Panc1 (cell line): ENCODE data around the gene RSRC2. TPM values are rescaled to one million over a fixed set of nuclear protein-coding genes. Genes with fewer than 3 reads are reported as not detected.
"Not testable (repeated sequence)": the region's sequence is repeated elsewhere in the genome, so short reads cannot be mapped to it uniquely, and the experiment has no call there.

Experiments used
- ATAC-seq: fragments of 200-7000 bp; cut with Tn5 transposase; 2 replicates; pipeline ENCODE4 v1.9.1; 2020; ENCODE audit warnings: mild to moderate bottlenecking, moderate library complexity
- Bru-seq: library from RNA; stranded (reverse); fragments of 400-500 nt; gene quantifications from one replicate; lab custom pipeline; 2021; lab: Mats Ljungman, UMichigan
- BruChase-seq, 2 experiments: library from RNA; stranded (reverse); fragments of 400-500 nt; gene quantifications; one replicate each; lab custom pipeline; 2021; lab: Mats Ljungman, UMichigan
- BruUV-seq: library from RNA; stranded (reverse); fragments of 400-500 nt; replicated peaks from 2 replicates; lab custom pipeline; 2021; lab: Mats Ljungman, UMichigan
- CTCF ChIA-PET: fragments of 300-600 bp; sonication (Branson Sonifier 250); formaldehyde crosslinking; loops from one replicate; lab custom pipeline; 2022; ENCODE audit warnings: antibody characterized with exemption; lab: Charles Lee
- POLR2A ChIA-PET: fragments of 300-600 bp; sonication (Branson Sonifier 250); formaldehyde crosslinking; loops from one replicate; lab custom pipeline; 2022; ENCODE audit warnings: antibody characterized with exemption; lab: Charles Lee
- DNase-seq: peaks from one replicate; pipeline ENCODE4 v3.0.0-alpha.2; 2010; ENCODE audit warnings: low read depth, low spot score
- H3K27ac ChIP-seq: 2 replicates; pipeline ENCODE4 v1.5.1; 2011; ENCODE audit warnings: mild to moderate bottlenecking, low read length, inconsistent platforms
- H3K27me3 ChIP-seq: fragments of 200-500 bp; sonication (Bioruptor generic); 2 replicates; pipeline ENCODE4 v1.6.0; 2014; ENCODE audit warnings: low read length, inconsistent platforms; ENCODE audit not compliant: control insufficient read depth, insufficient read depth
- H3K36me3 ChIP-seq: fragments of 200-500 bp; sonication (Bioruptor generic); 2 replicates; pipeline ENCODE4 v1.5.1; 2014; ENCODE audit warnings: inconsistent platforms, mild to moderate bottlenecking, low read length, moderate library complexity; ENCODE audit not compliant: control insufficient read depth, insufficient read depth
- H3K4me1 ChIP-seq: 2 replicates; pipeline ENCODE4 v1.5.1; 2011; ENCODE audit warnings: inconsistent platforms, mild to moderate bottlenecking, low read length, moderate library complexity; ENCODE audit not compliant: control insufficient read depth, insufficient read depth
- H3K4me3 ChIP-seq, 2 experiments: 2 replicates each; pipeline ENCODE4 v1.5.1; 2011 to 2012; ENCODE audit warnings: low read depth in 2 of 2, low read length in 2 of 2, mild to moderate bottlenecking in 2 of 2, inconsistent platforms in 1 of 2, moderate library complexity in 1 of 2
- H3K9me3 ChIP-seq: fragments of 200-500 bp; sonication (Bioruptor generic); 2 replicates; pipeline ENCODE4 v1.5.1; 2014; ENCODE audit warnings: low read depth, mild to moderate bottlenecking, inconsistent platforms, low read length, moderate library complexity; ENCODE audit not compliant: control insufficient read depth, insufficient read depth
- CTCF ChIP-seq: fragments of 450-650 bp; IDR thresholded peaks from 2 replicates; pipeline ENCODE4 v1.5.1; 2017; ENCODE audit warnings: mild to moderate bottlenecking
- POLR2AphosphoS5 ChIP-seq: IDR thresholded peaks from 2 replicates; pipeline ENCODE4 v1.6.1; 2012; ENCODE audit warnings: mild to moderate bottlenecking, low read depth, low read length, moderate library complexity
- REST ChIP-seq, 2 experiments: IDR thresholded peaks; 2 replicates each; pipeline ENCODE4 v1.6.1; 2011 to 2012; ENCODE audit warnings: low read depth in 2 of 2, control low read depth in 1 of 2, low read length in 1 of 2, mild to moderate bottlenecking in 1 of 2, moderate library complexity in 1 of 2; ENCODE audit not compliant: insufficient read depth in 1 of 2
- SIN3A ChIP-seq: IDR thresholded peaks from 2 replicates; pipeline ENCODE4 v1.6.1; 2012; ENCODE audit warnings: low read depth, mild to moderate bottlenecking, low read length, moderate library complexity, borderline replicate concordance; ENCODE audit not compliant: insufficient read depth
- TCF7L2 ChIP-seq: IDR thresholded peaks from 2 replicates; pipeline ENCODE4 v1.6.1; 2011; ENCODE audit warnings: mild to moderate bottlenecking, low read depth, low read length, inconsistent platforms
- in situ Hi-C: cut with HindIII; loops from 2 replicates; pipeline ENCODE4 v1.10.0; 2016; ENCODE audit warnings: low sequenced_read_pairs, low pct_unique_long_range_greater_than_20kb
- intact Hi-C: fragments of 100-400 bp; cut with micrococcal nuclease; formaldehyde crosslinking; loops from one replicate; pipeline ENCODE4 v1.10.0; 2022; ENCODE audit not compliant: unreplicated experiment
- long read RNA-seq: library from polyadenylated mRNA; unstranded; transcript quantifications from one replicate; pipeline ENCODE4 v2.0.0, GENCODE V29; 2021; ENCODE audit not compliant: unreplicated experiment
- polyA plus RNA-seq: library from polyadenylated mRNA; unstranded; fragments of >200 nt; gene quantifications from one replicate; pipeline ENCODE4 v1.2.1, GENCODE V29; 2012; ENCODE audit warnings: missing spikeins; ENCODE audit not compliant: insufficient read length
- total RNA-seq: library from RNA; stranded (reverse); gene quantifications from one replicate; pipeline ENCODE4 v1.2.1, GENCODE V29; 2021; ENCODE audit not compliant: unreplicated experiment

Gene RSRC2
- total RNA-seq (57.8 TPM), Bru-seq, nascent RNA (percentile 99 among the genes with signal in this experiment), BruChase-seq, experiment 1, labeled RNA remaining after a 2-hour chase (percentile 95 among the genes with signal in this experiment), BruChase-seq, experiment 2, labeled RNA remaining after a 6-hour chase (percentile 88 among the genes with signal in this experiment)
- polyA plus RNA-seq: 53.5 TPM
- long read RNA-seq, transcript RSRC2-201 (10 exons, 3,520 nt): major isoform, 31 of 142 reads
- long read RNA-seq, partial matches to known transcripts: 24 of 142 reads
- long read RNA-seq, other reads (novel, unspliced or antisense): 79 of 142 reads

GRCh38 chr12:122526683-122527477 is at the start of gene RSRC2, which contains the start of gene KNTC1:
RSRC2 (minus strand) TSS chr12:122526936; CDS start chr12:122526853, 83 bp downstream.
KNTC1 (plus strand) TSS chr12:122527249; CDS start chr12:122530064, 2,815 bp downstream.
- Histone ChIP-seq H3K36me3 (peaks cover 33% of the 10 kb centered on the region), H3K27ac (peak within 1 kb of the TSS; percentile 100), H3K4me3 (peak within 1 kb of the TSS; percentile 93 to 100), H3K4me1 (peaks cover 19% of the 10 kb centered on the region), H3K9me3 (no peaks in the 10 kb centered on the region), H3K27me3 (no peaks in the 10 kb centered on the region)
- TF ChIP-seq POLR2AphosphoS5: peak; percentile 99
- TF ChIP-seq TCF7L2: 0 out of 2 replicates have a peak, but pooled peaks have one; percentile 24
- TF ChIP-seq CTCF: no peak
- TF ChIP-seq SIN3A: peak; percentile 97
- peak in 1 of 2 experiments; percentile 50; a peak in 1 of 4 replicates for TF ChIP-seq REST (IDR thresholded peaks at IDR 0.05; ENCODE audit: insufficient read depth in 1 of 2, low read depth in 2 of 2, low read length in 1 of 2)
- in situ Hi-C loops (no loop called here), intact Hi-C loops (no loop called here)
- peak; percentile 96 for DNase-seq
- POLR2A ChIA-PET: interaction anchor here (0.6 to 1.1 kb wide), 4 partner anchors 25 to 149 kb away, joined by 4 to 12 read pairs (median 6); no protein-coding TSS in a partner anchor
- no TSS peak for BruUV-seq
- peak; percentile 94 for ATAC-seq
- CTCF ChIA-PET: interaction anchor here (0.6 kb wide), 2 partner anchors 190 to 294 kb away, joined by 3 read pairs; no protein-coding TSS in a partner anchor

- CTCF ChIA-PET: no interaction called here
- ATAC-seq (no peak), DNase-seq (no peak)
- in situ Hi-C loops: no loop called here
- no TSS peak for BruUV-seq
- H3K27ac ChIP-seq: no peak overlapping the region
- H3K4me3 ChIP-seq: no peak overlapping the region
- no peaks in the 10 kb centered on the region for H3K27me3 ChIP-seq
- no peaks in the 10 kb centered on the region for H3K4me1 ChIP-seq
- no peak for TF ChIP-seq REST (IDR thresholded peaks at IDR 0.05; ENCODE audit: insufficient read depth in 1 of 2, low read depth in 2 of 2, low read length in 1 of 2)
- TF ChIP-seq CTCF: no peak
- TF ChIP-seq TCF7L2: no peak
- no peak for TF ChIP-seq SIN3A
- no peak for TF ChIP-seq POLR2AphosphoS5
- H3K36me3 ChIP-seq: peaks cover 33% of the 10 kb centered on the region
- H3K9me3 ChIP-seq: no peaks in the 10 kb centered on the region
- intact Hi-C loops: no loop called here
- POLR2A ChIA-PET: no interaction called here
Measured at GRCh38 chr12:122571821-122572220, 45.1 kb upstream of the RSRC2 start.

- DNase-seq, H3K27ac ChIP-seq, H3K27me3 ChIP-seq, BruUV-seq, intact Hi-C loops, H3K9me3 ChIP-seq, H3K4me3 ChIP-seq, POLR2A ChIA-PET, in situ Hi-C loops, ATAC-seq, H3K4me1 ChIP-seq, CTCF ChIA-PET: not testable (repeated sequence)
- H3K36me3 ChIP-seq: peaks cover 28% of the 10 kb centered on the region
Measured at GRCh38 chr12:122570006-122570405, 43.3 kb upstream of the RSRC2 start.
